AG09309 (cell line): Measurements from ENCODE around the gene RAB11FIP3.

ENCODE experiments used
- DNase-seq: peaks from one replicate; pipeline ENCODE4 v3.0.0-alpha.2; 2010; ENCODE audit warnings: low read depth
- H3K4me3 ChIP-seq: 2 replicates; pipeline ENCODE4 v1.5.1; 2011; ENCODE audit warnings: mild to moderate bottlenecking, low read depth, low read length, moderate library complexity; ENCODE audit not compliant: control insufficient read depth
- TF ChIP-seq, protein P1 (sequence below): IDR thresholded peaks from 2 replicates; pipeline ENCODE4 v1.5.1; 2011; ENCODE audit warnings: mild to moderate bottlenecking, low read depth, low read length, inconsistent platforms; ENCODE audit not compliant: insufficient read depth, control insufficient read depth; ENCODE audit errors: missing control alignments

The RAB11FIP3 gene

DNA sequence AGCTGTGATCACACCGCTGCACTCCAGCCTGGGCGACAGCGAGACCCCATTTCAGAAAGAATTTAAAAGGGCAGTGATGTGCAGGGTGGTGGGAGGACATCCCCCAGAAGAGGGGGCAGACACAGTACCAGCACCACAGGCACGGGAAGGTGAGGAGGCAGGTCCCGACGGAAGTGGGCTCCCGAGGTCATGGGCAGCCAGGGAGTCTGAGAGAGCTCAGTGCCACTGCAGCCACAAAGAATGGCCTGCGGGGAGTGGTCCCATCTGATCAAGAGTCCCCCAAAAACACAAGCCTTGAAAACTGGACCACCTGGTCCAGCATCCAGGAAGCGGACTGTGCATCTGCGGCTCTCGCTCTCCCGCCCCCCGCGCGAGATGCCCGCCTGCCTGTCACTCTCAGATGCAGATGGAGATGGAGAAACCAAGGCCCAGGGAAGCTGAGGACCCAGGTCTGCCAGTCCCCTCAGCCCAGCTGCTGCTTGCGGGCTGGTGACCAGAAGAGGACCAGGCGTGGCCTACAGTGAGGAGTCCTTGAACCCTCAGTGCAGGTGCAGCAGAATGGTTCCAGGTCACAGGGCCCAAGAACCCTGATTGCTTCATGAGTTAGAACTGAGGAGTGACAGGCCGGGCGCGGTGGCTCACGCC, 97.8 kb downstream of the RAB11FIP3 start:
- TF ChIP-seq, protein P1, sequence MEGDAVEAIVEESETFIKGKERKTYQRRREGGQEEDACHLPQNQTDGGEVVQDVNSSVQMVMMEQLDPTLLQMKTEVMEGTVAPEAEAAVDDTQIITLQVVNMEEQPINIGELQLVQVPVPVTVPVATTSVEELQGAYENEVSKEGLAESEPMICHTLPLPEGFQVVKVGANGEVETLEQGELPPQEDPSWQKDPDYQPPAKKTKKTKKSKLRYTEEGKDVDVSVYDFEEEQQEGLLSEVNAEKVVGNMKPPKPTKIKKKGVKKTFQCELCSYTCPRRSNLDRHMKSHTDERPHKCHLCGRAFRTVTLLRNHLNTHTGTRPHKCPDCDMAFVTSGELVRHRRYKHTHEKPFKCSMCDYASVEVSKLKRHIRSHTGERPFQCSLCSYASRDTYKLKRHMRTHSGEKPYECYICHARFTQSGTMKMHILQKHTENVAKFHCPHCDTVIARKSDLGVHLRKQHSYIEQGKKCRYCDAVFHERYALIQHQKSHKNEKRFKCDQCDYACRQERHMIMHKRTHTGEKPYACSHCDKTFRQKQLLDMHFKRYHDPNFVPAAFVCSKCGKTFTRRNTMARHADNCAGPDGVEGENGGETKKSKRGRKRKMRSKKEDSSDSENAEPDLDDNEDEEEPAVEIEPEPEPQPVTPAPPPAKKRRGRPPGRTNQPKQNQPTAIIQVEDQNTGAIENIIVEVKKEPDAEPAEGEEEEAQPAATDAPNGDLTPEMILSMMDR, result no peak
- H3K4me3 ChIP-seq, result no peak overlapping the region
- DNase-seq, result no peak

DNA sequence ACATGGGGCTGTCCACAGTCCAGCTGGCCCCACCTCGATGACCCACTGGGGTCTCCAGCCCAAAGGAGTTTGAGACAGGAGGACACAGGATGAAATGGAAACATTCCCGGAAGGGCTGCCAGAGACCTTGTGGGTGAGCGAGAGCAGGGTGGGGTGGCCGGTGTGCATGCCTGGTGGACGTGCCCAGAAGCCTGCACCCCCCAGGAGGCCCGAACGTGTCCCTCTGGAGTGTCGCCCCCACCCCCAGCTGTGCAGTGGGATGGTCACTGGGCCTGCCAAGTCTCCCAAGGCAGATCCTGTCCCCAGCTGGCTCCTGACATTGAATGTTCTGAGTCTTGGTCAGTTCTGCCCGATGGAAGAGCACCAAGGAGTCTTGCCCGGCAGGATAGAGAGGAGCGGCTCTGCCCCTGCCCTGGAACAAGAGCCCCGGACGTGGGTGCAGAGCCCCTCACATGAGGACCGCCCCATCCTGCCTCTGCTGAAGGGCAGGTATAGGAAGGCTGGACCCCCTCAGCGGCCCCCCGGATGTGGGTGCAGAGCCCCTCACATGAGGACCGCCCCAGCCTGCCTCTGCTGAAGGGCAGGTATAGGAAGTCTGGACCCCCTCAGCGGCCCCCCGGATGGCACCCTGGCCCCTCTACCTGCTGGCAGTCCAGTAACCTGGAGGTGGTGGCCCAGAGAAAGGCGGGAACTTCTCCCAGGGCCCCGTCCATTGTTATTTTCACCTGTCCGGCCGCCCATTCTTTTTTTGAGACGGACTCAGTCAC, 99.0 kb downstream of the RAB11FIP3 start:
- no peak overlapping the region for H3K4me3 ChIP-seq
- TF ChIP-seq, protein P1, result no peak
- DNase-seq, result no peak

DNA sequence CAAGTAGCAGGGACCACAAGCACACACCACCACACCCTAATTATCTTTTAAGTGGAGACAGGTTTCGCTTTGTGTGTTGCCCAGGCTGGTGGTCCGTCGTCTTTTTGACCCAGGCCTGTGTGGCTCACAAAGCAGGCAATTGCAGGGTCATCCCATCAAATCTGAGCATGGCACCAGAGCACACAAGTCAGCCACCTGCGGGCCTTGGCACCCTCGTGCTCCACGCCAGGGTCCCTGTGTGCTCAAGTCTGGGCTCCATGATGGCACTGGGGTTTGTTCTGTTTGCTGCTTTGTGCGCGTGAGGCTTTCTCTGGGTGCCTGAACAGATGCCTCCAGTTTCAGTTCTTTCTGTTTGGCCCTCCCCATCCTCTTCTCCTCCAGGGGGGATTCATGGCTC, 99.7 kb downstream of the RAB11FIP3 start:
- H3K4me3 ChIP-seq, result no peak overlapping the region
- TF ChIP-seq, protein P1, result no peak
- no peak for DNase-seq

DNA sequence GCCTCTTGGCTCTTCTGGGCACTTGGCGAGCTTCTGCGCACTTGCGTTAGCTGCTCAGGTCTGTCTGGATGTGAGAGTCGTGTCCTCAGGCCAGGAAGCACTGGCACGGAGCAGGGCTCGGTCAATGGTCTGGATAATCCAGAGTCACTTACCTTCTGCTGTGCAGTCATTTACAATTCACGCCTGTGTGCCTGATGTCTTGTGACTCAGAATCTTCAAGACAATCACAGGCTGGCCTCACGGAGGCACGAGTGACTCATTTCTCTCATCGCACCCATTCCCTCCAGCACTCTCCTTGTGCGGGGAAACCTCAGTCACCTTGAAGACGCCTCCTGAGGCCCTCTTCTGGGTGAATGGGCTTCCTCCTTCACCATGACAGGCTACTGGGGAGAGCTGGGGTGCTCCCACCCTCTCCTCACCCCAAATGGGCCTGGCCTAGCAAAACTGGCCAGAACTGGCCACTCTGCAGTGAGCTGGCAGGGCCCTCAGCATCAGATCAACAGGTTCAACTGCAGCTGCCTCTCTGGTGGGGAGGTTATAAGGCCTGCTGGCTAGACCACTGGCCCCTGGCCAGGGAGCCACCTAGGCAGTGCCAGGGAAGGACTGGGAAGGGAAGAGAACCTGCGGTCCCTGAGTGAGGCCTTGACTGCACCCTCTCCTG, 100.2 kb downstream of the RAB11FIP3 start:
- H3K4me3 ChIP-seq, result peak overlapping the region; percentile 91
- TF ChIP-seq, protein P1, result no peak
- peak; percentile 61 for DNase-seq

DNA sequence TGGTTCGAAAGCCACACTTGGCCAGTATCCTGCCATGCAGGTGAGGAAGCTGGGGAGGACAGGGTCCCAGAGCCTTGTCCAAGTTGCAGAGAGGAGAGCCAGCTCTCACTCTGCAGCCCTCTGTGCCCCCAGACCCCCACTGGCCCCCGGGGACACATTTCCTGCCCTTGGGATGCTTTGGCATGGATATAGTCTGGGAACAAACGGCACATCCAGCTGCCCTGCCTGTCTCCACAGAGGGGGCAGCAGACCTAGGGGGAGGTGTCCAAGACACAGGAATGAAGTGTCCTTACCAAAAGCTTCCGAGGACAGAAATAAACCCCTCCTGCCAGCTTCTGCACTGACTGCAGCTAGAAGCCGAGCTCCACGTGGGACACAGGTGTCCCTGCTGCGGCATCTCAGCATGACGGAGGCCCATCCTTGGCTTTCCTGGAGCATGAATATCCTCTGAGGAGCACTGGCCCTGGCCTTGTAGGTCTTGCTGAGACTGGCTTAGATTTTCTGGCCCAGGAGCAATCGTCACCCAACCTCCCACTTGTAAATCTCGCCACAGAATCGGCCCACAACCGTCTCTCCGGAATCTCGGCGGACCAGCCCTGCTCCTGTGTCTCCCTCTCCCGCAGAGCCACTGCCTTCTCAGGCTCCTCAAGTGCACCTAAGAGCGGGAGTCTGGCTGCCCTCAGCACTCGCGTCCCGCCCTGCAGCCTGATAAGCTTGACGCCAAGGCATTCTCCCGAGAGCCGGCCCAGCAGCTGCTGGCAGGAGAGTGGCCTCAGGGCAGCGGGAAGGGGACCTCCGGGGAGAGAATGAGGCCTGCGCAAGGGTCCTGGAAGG, 100.9 kb downstream of the RAB11FIP3 start:
- TF ChIP-seq, protein P1, result no peak
- no peak for DNase-seq
- H3K4me3 ChIP-seq, result peak overlapping the region; percentile 91
